ENCODE measurements around the gene DDX21.
A peak's percentile ranks its signal among the peaks of the same experiment; 100 is the strongest.
"Not testable (repeated sequence)": the region's sequence is repeated elsewhere in the genome, so short reads cannot be mapped to it uniquely, and the experiment has no call there.

DDX21 gene

GRCh38 chr10:68988530-68989316 lies 32.8 kb downstream of the DDX21 start, which contains the start of gene KIFBP:
TSS of gene KIFBP (plus strand) at chr10:68988803. CDS start at chr10:68988833, 30 bp downstream.
- peak; percentile 97 for DNase-seq (ENCODE audit: low read depth)

GRCh38 chr10:68989317-68989990 lies 33.5 kb downstream of the DDX21 start:
- no peak for DNase-seq (ENCODE audit: low read depth)

GRCh38 chr10:68992636-68993440 lies 36.9 kb downstream of the DDX21 start:
- peak; percentile 69 for DNase-seq (ENCODE audit: low read depth)

GRCh38 chr10:68997211-68997610 lies 41.2 kb downstream of the DDX21 start:
- no peak for DNase-seq (ENCODE audit: low read depth)

- peak; percentile 60 for DNase-seq (ENCODE audit: low read depth)
Measured at GRCh38 chr10:69004821-69005220, 48.9 kb downstream of the DDX21 start.

- no peak for DNase-seq (ENCODE audit: low read depth)
Measured at GRCh38 chr10:69005704-69006485, 49.9 kb downstream of the DDX21 start.

GRCh38 chr10:69007260-69007659 lies 51.3 kb downstream of the DDX21 start:
- no peak for DNase-seq (ENCODE audit: low read depth)

- peak; percentile 35 for DNase-seq (ENCODE audit: low read depth)
Measured at GRCh38 chr10:69009360-69009759, 53.4 kb downstream of the DDX21 start.

GRCh38 chr10:69010151-69010640 lies 54.2 kb downstream of the DDX21 start:
- DNase-seq (ENCODE audit: low read depth), result no peak

GRCh38 chr10:69012778-69013177 lies 56.8 kb downstream of the DDX21 start:
- not testable (repeated sequence) for DNase-seq (ENCODE audit: low read depth)

- DNase-seq (ENCODE audit: low read depth), result no peak
Measured at GRCh38 chr10:69014171-69014570, 58.2 kb downstream of the DDX21 start.

GRCh38 chr10:69018613-69019012 lies 62.6 kb downstream of the DDX21 start:
- no peak for DNase-seq (ENCODE audit: low read depth)

GRCh38 chr10:69022611-69023010 lies 66.6 kb downstream of the DDX21 start:
- no peak for DNase-seq (ENCODE audit: low read depth)

GRCh38 chr10:69025370-69025896 lies 69.5 kb downstream of the DDX21 start:
- no peak for DNase-seq (ENCODE audit: low read depth)

GRCh38 chr10:69033256-69033655 lies 77.3 kb downstream of the DDX21 start:
- no peak for DNase-seq (ENCODE audit: low read depth)

Data from fibroblast of the conjunctiva (primary cell).